Activated T-cell treated with anti-CD3 and anti-CD28 coated beads, Interleukin-2, amount 50 U/mL, for 24 hours (primary cell): ENCODE data around the gene LCLAT1.
A peak's percentile ranks its signal among the peaks of the same experiment; 100 is the strongest.
"Not testable (repeated sequence)": the region's sequence is repeated elsewhere in the genome, so short reads cannot be mapped to it uniquely, and the experiment has no call there.

ENCODE experiments used
- DNase-seq: peaks from one replicate; pipeline ENCODE4 v3.0.0-alpha.2; 2020
- H3K27ac Mint-ChIP-seq: 2 replicates; pipeline ENCODE4 v1.8.0; 2020; ENCODE audit warnings: mild to moderate bottlenecking, mixed read lengths
- H3K27me3 Mint-ChIP-seq: 2 replicates; pipeline ENCODE4 v1.8.0; 2020; ENCODE audit warnings: mixed read lengths
- H3K36me3 Mint-ChIP-seq: 2 replicates; pipeline ENCODE4 v1.8.0; 2020; ENCODE audit warnings: low read depth, mixed read lengths
- H3K4me1 Mint-ChIP-seq: 2 replicates; pipeline ENCODE4 v1.8.0; 2020; ENCODE audit warnings: low read depth, mixed read lengths
- H3K4me3 Mint-ChIP-seq: 2 replicates; pipeline ENCODE4 v1.8.0; 2020; ENCODE audit warnings: mild to moderate bottlenecking, moderate library complexity, mixed read lengths
- H3K9me3 Mint-ChIP-seq: 2 replicates; pipeline ENCODE4 v1.8.0; 2020; ENCODE audit warnings: mixed read lengths

LCLAT1 gene

DNA sequence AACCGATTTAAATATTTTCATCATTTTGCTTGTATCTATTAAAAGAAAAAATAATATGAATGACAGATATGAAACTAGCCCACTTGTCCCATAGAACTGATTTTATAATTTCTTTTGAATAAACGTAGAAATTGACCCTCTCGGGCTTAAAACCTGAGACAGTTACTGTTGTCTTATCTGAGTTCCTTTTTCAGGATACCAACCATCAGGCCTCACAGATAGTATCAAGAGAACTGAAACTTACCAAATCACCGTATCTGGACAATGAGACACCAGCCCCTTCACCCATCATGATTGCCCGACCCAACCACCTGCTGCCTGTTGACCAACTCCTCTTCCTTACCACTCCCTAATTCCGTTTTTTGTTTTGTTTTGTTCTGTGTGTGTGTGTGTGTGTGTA, 53.7 kb downstream of the LCLAT1 start:
- H3K9me3 Mint-ChIP-seq, result peaks cover 33% of the 10 kb centered on the region
- H3K36me3 Mint-ChIP-seq, result peaks cover 59% of the 10 kb centered on the region
- no peaks in the 10 kb centered on the region for H3K27me3 Mint-ChIP-seq
- H3K4me1 Mint-ChIP-seq, result peaks cover 42% of the 10 kb centered on the region
- no peak overlapping the region for H3K4me3 Mint-ChIP-seq
- DNase-seq, result no peak
- H3K27ac Mint-ChIP-seq, result no peak overlapping the region

GRCh38 chr2:30502310-30502709, 55.3 kb downstream of the LCLAT1 start:
- Mint-ChIP-seq H3K4me3 (no peak overlapping the region), H3K36me3 (peaks cover 46% of the 10 kb centered on the region), H3K27ac (no peak overlapping the region), H3K4me1 (peaks cover 42% of the 10 kb centered on the region), H3K9me3 (peaks cover 25% of the 10 kb centered on the region), H3K27me3 (no peaks in the 10 kb centered on the region)
- DNase-seq, result no peak

- Mint-ChIP-seq H3K9me3 (peaks cover 21% of the 10 kb centered on the region), H3K27ac (peak overlapping the region; percentile 88), H3K4me3 (no peak overlapping the region), H3K36me3 (peaks cover 47% of the 10 kb centered on the region), H3K4me1 (peaks cover 43% of the 10 kb centered on the region), H3K27me3 (no peaks in the 10 kb centered on the region)
- no peak for DNase-seq
Observed at GRCh38 chr2:30503007-30503694, 56.1 kb downstream of the LCLAT1 start.

GRCh38 chr2:30503695-30504052, 56.6 kb downstream of the LCLAT1 start:
- Mint-ChIP-seq H3K27ac (peak overlapping the region; percentile 88), H3K9me3 (peaks cover 22% of the 10 kb centered on the region), H3K27me3 (no peaks in the 10 kb centered on the region), H3K4me1 (peaks cover 45% of the 10 kb centered on the region), H3K36me3 (peaks cover 42% of the 10 kb centered on the region), H3K4me3 (peak overlapping the region; percentile 4)
- DNase-seq, result no peak

DNA sequence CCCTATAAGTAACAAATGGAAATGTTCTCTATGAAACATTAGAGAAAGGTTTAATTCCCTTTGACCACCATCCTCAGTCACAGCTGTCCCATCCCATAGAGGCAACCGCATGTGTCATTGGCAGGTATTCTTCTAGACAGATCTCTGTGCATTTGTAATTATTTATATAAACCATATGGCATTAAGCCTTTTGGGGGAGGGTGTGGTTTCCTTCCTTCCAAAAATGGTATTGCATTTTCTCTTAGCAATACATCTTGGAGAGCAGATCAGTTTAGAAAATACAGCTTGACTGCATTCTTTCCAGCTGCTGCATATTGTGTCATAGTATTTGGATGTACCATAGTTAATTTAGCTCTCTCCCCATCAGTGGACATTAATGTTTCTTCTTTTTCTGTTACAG, 57.7 kb downstream of the LCLAT1 start:
- Mint-ChIP-seq H3K27me3 (no peaks in the 10 kb centered on the region), H3K27ac (peak overlapping the region; percentile 34), H3K4me1 (peaks cover 50% of the 10 kb centered on the region), H3K4me3 (no peak overlapping the region), H3K9me3 (peaks cover 20% of the 10 kb centered on the region), H3K36me3 (peaks cover 33% of the 10 kb centered on the region)
- no peak for DNase-seq

- no peak overlapping the region for H3K4me3 Mint-ChIP-seq
- H3K4me1 Mint-ChIP-seq, result peaks cover 57% of the 10 kb centered on the region
- H3K27ac Mint-ChIP-seq, result peak overlapping the region; percentile 20
- DNase-seq, result no peak
- H3K9me3 Mint-ChIP-seq, result peaks cover 16% of the 10 kb centered on the region
- no peaks in the 10 kb centered on the region for H3K27me3 Mint-ChIP-seq
- peaks cover 27% of the 10 kb centered on the region for H3K36me3 Mint-ChIP-seq
Observed at GRCh38 chr2:30505500-30506180, 58.6 kb downstream of the LCLAT1 start.

DNA sequence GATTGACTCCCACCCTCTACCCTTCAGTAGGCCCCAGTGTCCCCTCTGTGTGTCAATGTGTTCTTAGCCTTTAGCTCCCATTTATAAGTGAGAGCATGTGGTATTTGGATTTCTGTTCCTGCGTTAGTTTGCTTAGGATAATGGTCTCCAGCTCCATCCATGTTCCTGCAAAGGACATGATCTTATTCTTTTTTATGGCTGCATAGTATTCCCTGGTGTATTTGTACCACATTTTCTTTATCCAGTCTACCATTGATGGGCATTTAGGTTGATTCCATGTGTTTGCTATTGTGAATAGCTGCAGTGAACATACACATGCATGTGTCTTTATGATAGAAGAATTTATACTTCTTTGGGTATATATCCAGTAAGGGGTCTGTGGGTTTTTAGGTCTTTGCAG, 60.4 kb downstream of the LCLAT1 start:
- H3K4me3 Mint-ChIP-seq, DNase-seq: not testable (repeated sequence)
- H3K4me1 Mint-ChIP-seq, result peaks cover 61% of the 10 kb centered on the region

DNA sequence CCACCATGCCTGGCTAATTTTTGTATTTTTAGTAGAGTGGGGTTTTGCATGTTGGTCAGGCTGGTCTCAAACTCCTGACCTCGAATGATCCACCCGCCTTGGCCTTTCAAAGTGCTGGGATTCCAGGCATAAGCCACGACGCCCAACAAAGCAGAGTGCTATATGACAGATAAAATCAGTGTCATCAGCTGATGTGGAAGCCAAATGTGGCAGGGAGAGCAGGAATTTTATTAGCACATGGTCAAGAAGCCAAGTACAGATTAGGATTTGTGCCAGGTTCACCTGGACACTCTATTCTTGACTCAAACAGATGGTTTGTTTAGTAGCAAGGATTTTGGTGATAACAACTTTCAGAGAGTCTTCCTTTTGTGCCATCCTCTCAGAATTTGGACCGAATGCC, 62.7 kb downstream of the LCLAT1 start:
- H3K27ac Mint-ChIP-seq, result no peak overlapping the region
- peaks cover 53% of the 10 kb centered on the region for H3K4me1 Mint-ChIP-seq
- peaks cover 9% of the 10 kb centered on the region for H3K9me3 Mint-ChIP-seq
- no peaks in the 10 kb centered on the region for H3K27me3 Mint-ChIP-seq
- peaks cover 9% of the 10 kb centered on the region for H3K36me3 Mint-ChIP-seq
- DNase-seq, result no peak
- no peak overlapping the region for H3K4me3 Mint-ChIP-seq

More for the DNA sequence above, 60.4 kb downstream of the LCLAT1 start:
- H3K27me3 Mint-ChIP-seq, H3K9me3 Mint-ChIP-seq, H3K27ac Mint-ChIP-seq, H3K36me3 Mint-ChIP-seq: not testable (repeated sequence)

DNA sequence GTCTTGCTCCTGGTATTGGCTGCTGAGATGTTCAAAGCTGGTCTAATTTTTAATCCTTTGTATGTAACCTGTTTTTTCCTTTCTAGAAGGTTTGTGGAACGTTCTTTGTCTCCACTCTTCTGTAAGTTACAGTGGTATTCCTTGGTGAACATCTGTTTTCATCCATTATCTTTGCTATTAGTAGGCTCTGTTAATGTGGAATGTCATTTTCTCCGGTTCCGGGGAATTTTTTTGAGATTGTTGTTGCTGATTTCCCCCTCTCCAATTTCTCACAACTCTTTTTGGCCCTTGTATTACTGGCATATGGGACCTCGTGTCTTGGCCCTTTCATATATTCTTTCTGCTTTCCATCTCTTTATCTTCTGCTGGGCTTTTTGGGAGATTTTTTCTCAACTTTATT, 63.4 kb downstream of the LCLAT1 start:
- no peak for DNase-seq
- Mint-ChIP-seq H3K4me1 (peaks cover 51% of the 10 kb centered on the region), H3K36me3 (peaks cover 9% of the 10 kb centered on the region), H3K9me3 (peaks cover 9% of the 10 kb centered on the region), H3K4me3 (no peak overlapping the region), H3K27me3 (no peaks in the 10 kb centered on the region), H3K27ac (no peak overlapping the region)

DNA sequence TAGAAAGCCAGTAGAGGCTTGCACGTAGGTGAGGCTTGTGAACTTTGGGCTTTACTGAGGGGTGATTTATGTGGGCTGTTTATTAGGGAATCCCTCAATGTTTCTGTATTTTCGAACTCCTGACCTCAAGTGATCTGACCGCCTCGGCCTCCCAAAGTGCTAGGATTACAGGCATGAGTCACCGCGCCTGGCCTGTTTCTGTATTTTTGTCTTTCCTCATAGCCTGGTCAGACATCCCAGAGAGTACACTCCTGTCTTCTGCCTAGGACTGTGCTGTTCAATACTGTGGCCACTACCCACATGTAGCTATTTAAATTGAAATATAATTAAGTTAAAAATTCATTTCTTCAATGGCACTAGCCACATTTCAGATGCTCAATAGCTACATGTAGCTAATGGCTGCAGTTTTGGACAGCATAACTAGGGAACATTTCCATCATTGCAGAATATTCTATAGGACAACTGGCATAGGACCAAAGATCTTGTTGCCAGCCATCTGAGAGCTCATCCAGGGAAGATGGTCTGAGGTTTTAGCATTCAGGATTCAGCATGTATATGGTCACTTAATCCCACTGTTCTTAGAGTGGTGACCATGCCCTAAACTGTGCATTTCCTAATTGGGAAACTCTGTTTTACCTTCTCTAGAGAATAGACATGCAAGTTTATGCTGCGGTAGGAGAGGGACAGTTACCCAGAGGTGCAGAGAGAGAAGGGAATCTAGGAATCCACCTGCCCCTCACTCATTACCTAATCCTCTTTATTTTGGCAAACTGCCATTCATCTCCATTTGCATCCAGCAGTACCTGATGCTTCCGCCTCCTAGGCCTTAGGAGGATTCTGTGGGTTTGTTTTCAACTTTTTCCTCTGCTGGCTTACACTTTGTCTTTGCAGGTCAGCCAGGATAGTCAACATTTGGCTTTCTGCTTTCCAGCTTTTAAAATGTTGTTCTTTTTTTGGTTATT, 64.4 kb downstream of the LCLAT1 start:
- H3K27ac Mint-ChIP-seq, result no peak overlapping the region
- DNase-seq, result no peak
- H3K4me3 Mint-ChIP-seq, result no peak overlapping the region
- H3K4me1 Mint-ChIP-seq, result peaks cover 44% of the 10 kb centered on the region
- H3K9me3 Mint-ChIP-seq, result peaks cover 9% of the 10 kb centered on the region
- H3K27me3 Mint-ChIP-seq, result no peaks in the 10 kb centered on the region
- peaks cover 13% of the 10 kb centered on the region for H3K36me3 Mint-ChIP-seq

GRCh38 chr2:30512243-30512886, 65.3 kb downstream of the LCLAT1 start:
- no peaks in the 10 kb centered on the region for H3K27me3 Mint-ChIP-seq
- peaks cover 12% of the 10 kb centered on the region for H3K9me3 Mint-ChIP-seq
- no peak overlapping the region for H3K27ac Mint-ChIP-seq
- no peak overlapping the region for H3K4me3 Mint-ChIP-seq
- DNase-seq, result no peak
- peaks cover 42% of the 10 kb centered on the region for H3K4me1 Mint-ChIP-seq
- peaks cover 13% of the 10 kb centered on the region for H3K36me3 Mint-ChIP-seq

GRCh38 chr2:30513649-30514048, 66.6 kb downstream of the LCLAT1 start:
- H3K27me3 Mint-ChIP-seq, DNase-seq, H3K27ac Mint-ChIP-seq, H3K4me3 Mint-ChIP-seq: not testable (repeated sequence)
- Mint-ChIP-seq H3K9me3 (peaks cover 14% of the 10 kb centered on the region), H3K4me1 (peaks cover 39% of the 10 kb centered on the region), H3K36me3 (peaks cover 15% of the 10 kb centered on the region)

DNA sequence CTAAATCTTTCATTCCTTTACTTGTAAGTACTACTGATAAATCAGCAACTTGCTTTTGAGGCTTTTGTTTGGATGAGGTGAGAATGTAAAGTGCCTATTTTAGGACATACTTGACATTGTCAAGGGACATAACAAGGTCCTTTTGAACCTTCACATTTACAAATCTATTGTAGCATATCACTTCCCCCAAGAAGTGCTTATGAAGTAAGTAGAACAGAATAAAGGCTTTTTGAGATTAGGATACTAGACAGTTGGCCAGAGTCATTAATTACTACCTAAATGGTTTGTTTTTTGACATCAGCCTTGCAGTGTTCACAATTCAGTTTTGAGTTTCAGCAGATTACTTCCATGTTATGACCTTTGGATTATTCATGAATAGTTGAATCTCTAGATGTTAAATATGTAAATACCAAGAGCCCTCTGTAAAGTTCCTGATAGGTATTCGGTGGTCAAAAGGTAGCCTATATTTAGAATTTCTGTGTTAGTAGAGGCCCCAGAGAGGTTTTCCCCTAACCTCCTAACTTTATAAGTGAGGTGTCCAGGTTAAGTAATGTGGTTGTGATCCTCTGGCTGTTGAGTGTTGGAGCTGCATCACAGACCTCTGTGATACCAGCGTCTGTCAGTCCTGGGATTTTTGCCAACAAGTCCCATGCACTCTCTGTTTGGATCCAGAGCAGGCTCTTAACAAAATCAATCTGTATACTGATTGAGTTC, 67.2 kb downstream of the LCLAT1 start:
- peaks cover 35% of the 10 kb centered on the region for H3K4me1 Mint-ChIP-seq
- H3K9me3 Mint-ChIP-seq, result peaks cover 21% of the 10 kb centered on the region
- H3K4me3 Mint-ChIP-seq, result no peak overlapping the region
- no peak overlapping the region for H3K27ac Mint-ChIP-seq
- H3K27me3 Mint-ChIP-seq, result no peaks in the 10 kb centered on the region
- DNase-seq, result no peak
- peaks cover 21% of the 10 kb centered on the region for H3K36me3 Mint-ChIP-seq
